Measurements from ENCODE around the gene ARID1B. TPM values are rescaled to one million over a fixed set of nuclear protein-coding genes. Genes with fewer than 3 reads are reported as not detected.

The ARID1B gene
- total RNA-seq, 4 donors from 2014 or later: 157 to 315 (median 206) TPM

GRCh38 chr6:156796627-156797026 is 19.4 kb downstream of the ARID1B start:
- TF ChIP-seq CTCF (IDR thresholded peaks at IDR 0.05) (no peak), POLR2A (IDR thresholded peaks at IDR 0.05) (no peak)
- peaks cover 42 to 57% of the 10 kb centered on the region in 2 donors for H3K4me1 ChIP-seq
- no peaks in the 10 kb centered on the region for H3K36me3 ChIP-seq
- H3K9me3 ChIP-seq: no peaks in the 10 kb centered on the region
- intact Hi-C loops (cut with DNase I): no loop called here
- no peak for DNase-seq
- no peak overlapping the region for H3K4me3 ChIP-seq (replicated peaks in 1 of 3)
- no peaks in the 10 kb centered on the region for H3K27me3 ChIP-seq
- WGBS, 2 donors: 84 to 87% methylated on average over 3 of the region's 3 CpGs
- H3K27ac ChIP-seq: no peak overlapping the region

- intact Hi-C loops (cut with DNase I): no loop called here
- H3K4me3 ChIP-seq (replicated peaks in 1 of 3): no peak overlapping the region
- 95 to 96% methylated on average over 14 to 19 of the region's 19 CpGs for WGBS, 2 donors
- no peak overlapping the region for H3K27ac ChIP-seq
- no peaks in the 10 kb centered on the region for H3K9me3 ChIP-seq
- DNase-seq: no peak
- no peaks in the 10 kb centered on the region for H3K27me3 ChIP-seq
- peaks cover 51 to 58% of the 10 kb centered on the region in 2 donors for H3K4me1 ChIP-seq
- TF ChIP-seq POLR2A (IDR thresholded peaks at IDR 0.05): no peak
- TF ChIP-seq CTCF (IDR thresholded peaks at IDR 0.05): no peak
- H3K36me3 ChIP-seq: no peaks in the 10 kb centered on the region
Measured at GRCh38 chr6:156797901-156798735, 20.9 kb downstream of the ARID1B start.

GRCh38 chr6:156801712-156802111 is 24.5 kb downstream of the ARID1B start:
- Histone ChIP-seq H3K4me1 (peaks cover 33% of the 10 kb centered on the region in 2 donors), H3K27ac (no peak overlapping the region), H3K4me3 (replicated peaks in 1 of 3) (no peak overlapping the region), H3K27me3 (no peaks in the 10 kb centered on the region), H3K9me3 (no peaks in the 10 kb centered on the region), H3K36me3 (no peaks in the 10 kb centered on the region)
- intact Hi-C loops (cut with DNase I): no loop called here
- no peak for TF ChIP-seq CTCF (IDR thresholded peaks at IDR 0.05)
- no peak for TF ChIP-seq POLR2A (IDR thresholded peaks at IDR 0.05)
- WGBS, 2 donors: 35 to 36% methylated on average over 6 of the region's 6 CpGs
- no peak for DNase-seq

- H3K9me3 ChIP-seq: no peaks in the 10 kb centered on the region
- intact Hi-C loops (cut with DNase I): no loop called here
- H3K36me3 ChIP-seq: no peaks in the 10 kb centered on the region
- no peak for TF ChIP-seq CTCF (IDR thresholded peaks at IDR 0.05)
- TF ChIP-seq POLR2A (IDR thresholded peaks at IDR 0.05): no peak
- H3K27ac ChIP-seq: no peak overlapping the region
- no peak overlapping the region for H3K4me3 ChIP-seq (replicated peaks in 1 of 3)
- no peak for DNase-seq
- H3K4me1 ChIP-seq: peaks cover 46% of the 10 kb centered on the region in 2 donors
- WGBS, 2 donors: 81 to 90% methylated on average over 2 of the region's 2 CpGs
- no peaks in the 10 kb centered on the region for H3K27me3 ChIP-seq
Measured at GRCh38 chr6:156803353-156803752, 26.2 kb downstream of the ARID1B start.

GRCh38 chr6:156804402-156804801 is 27.2 kb downstream of the ARID1B start:
- Histone ChIP-seq H3K27ac (no peak overlapping the region), H3K4me1 (peaks cover 55 to 56% of the 10 kb centered on the region in 2 donors), H3K27me3 (no peaks in the 10 kb centered on the region), H3K36me3 (no peaks in the 10 kb centered on the region), H3K4me3 (replicated peaks in 1 of 3) (no peak overlapping the region), H3K9me3 (no peaks in the 10 kb centered on the region)
- no peak for DNase-seq
- TF ChIP-seq CTCF (IDR thresholded peaks at IDR 0.05) (no peak), POLR2A (IDR thresholded peaks at IDR 0.05) (no peak)
- 94 to 97% methylated on average over 4 of the region's 4 CpGs for WGBS, 2 donors
- intact Hi-C loops (cut with DNase I): no loop called here
